HG03108 (cell line): ENCODE measurements around the gene TPCN2.
"Not testable (repeated sequence)": the region's sequence is repeated elsewhere in the genome, so short reads cannot be mapped to it uniquely, and the experiment has no call there.

ENCODE experiments used
- ATAC-seq: cut with Tn5 transposase; IDR thresholded peaks from one replicate; pipeline ENCODE4 v1.9.1; 2021; ENCODE audit warnings: moderate library complexity; ENCODE audit not compliant: unreplicated experiment

Gene TPCN2

GRCh38 chr11:69073469-69073868, 24.7 kb downstream of the TPCN2 start:
- ATAC-seq = no peak

- no peak for ATAC-seq
Observed at GRCh38 chr11:69074375-69075140, 25.8 kb downstream of the TPCN2 start.

- no peak for ATAC-seq
Observed at GRCh38 chr11:69075421-69076128, 26.8 kb downstream of the TPCN2 start.

GRCh38 chr11:69076129-69076791, 27.5 kb downstream of the TPCN2 start:
- no peak for ATAC-seq

- not testable (repeated sequence) for ATAC-seq
Observed at GRCh38 chr11:69076977-69077376, 28.2 kb downstream of the TPCN2 start.

GRCh38 chr11:69078508-69078907, 29.8 kb downstream of the TPCN2 start:
- no peak for ATAC-seq

GRCh38 chr11:69078930-69079605, 30.3 kb downstream of the TPCN2 start:
- no peak for ATAC-seq

- ATAC-seq = no peak
Observed at GRCh38 chr11:69079661-69080256, 31.0 kb downstream of the TPCN2 start.

GRCh38 chr11:69080257-69080995, 31.7 kb downstream of the TPCN2 start:
- ATAC-seq = no peak

- no peak for ATAC-seq
Observed at GRCh38 chr11:69081180-69081579, 32.4 kb downstream of the TPCN2 start.

GRCh38 chr11:69083531-69084247, 35.0 kb downstream of the TPCN2 start:
- no peak for ATAC-seq

- ATAC-seq = no peak
Observed at GRCh38 chr11:69084371-69084770, 35.6 kb downstream of the TPCN2 start.

GRCh38 chr11:69085490-69086095, 36.9 kb downstream of the TPCN2 start:
- ATAC-seq = no peak

- ATAC-seq = no peak
Observed at GRCh38 chr11:69086152-69087132, 37.7 kb downstream of the TPCN2 start.

GRCh38 chr11:69087133-69087524, 38.4 kb downstream of the TPCN2 start:
- ATAC-seq = no peak

- no peak for ATAC-seq
Observed at GRCh38 chr11:69087811-69088210, 39.1 kb downstream of the TPCN2 start.

- no peak for ATAC-seq
Observed at GRCh38 chr11:69088676-69089146, 40.0 kb downstream of the TPCN2 start.

GRCh38 chr11:69089258-69089657, 40.5 kb downstream of the TPCN2 start:
- no peak for ATAC-seq
